HG03558 (cell line): ENCODE measurements around the gene KYAT1.

ENCODE experiments used
- ATAC-seq: cut with Tn5 transposase; IDR thresholded peaks from one replicate; pipeline ENCODE4 v1.9.1; 2021; ENCODE audit warnings: moderate number of reproducible peaks; ENCODE audit not compliant: unreplicated experiment; ENCODE audit errors: extremely low read depth

Gene KYAT1

DNA sequence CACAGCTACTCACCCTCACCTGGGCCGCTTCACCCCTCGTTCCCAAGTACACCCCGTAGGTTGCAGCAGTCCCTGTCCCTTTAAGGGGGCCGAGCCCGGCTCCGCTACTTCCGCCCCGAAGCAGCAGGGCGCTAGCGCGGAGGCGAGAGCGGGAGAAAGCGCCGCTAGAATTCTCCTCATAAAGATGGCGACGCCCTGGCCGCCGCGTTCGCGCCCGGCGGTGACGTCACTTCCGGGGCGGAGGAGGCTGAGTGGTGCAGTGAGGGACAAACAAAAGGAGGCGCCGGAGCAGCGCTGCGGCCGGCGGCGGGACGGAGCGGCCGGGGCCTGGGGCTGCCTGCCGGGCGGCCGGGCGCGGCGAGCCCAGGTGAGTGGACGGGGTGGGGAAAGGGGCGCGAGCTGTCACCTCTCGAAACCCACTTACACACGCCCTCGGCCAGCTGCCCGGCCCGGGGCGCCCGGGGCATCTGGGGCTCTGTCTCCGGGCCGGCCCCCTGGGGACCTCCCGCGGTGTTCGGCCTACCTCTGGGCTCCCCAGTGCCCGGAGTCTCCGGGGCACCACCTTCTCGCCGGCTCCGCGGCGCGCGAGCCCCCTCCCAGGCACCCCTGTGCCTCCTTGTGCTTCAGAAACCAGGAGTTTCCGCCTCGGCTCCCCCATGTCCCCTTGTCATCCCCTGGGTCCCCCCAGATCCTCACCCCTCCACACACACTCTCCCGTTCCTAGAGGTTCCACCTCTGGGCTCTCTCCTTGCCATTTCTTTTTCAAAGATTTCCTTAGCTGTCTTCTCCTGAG lies at the start of gene KYAT1, which contains the start of gene LRRC8A:
KYAT1 (minus strand) TSS at position 67 of the 793 bp plus-strand sequence. CDS start 36,545 bp downstream, outside the sequence.
LRRC8A (plus strand) TSS at position 250 of the 793 bp plus-strand sequence. CDS start 25,032 bp downstream, outside the sequence.
- peak; percentile 69 for ATAC-seq

DNA sequence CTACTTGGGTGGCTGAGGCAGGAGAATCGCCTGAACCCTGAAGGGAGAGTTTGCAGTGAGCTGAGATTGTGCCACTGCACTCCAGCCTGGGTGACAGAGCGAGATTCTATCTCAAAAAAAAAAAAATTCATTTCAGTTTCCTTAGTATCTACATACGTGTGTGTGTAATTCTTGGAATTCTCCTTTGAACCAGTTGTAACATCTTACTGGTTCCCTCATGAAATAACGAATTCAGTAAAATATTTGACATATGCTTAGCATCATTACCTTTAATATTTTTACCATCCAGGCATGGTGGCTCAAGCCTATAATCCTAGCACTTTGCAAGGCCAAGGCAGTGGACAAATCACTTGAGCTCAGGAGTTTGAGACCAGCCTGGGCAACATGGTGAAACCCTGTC lies 47.8 kb upstream of the KYAT1 start:
- ATAC-seq, result no peak

DNA sequence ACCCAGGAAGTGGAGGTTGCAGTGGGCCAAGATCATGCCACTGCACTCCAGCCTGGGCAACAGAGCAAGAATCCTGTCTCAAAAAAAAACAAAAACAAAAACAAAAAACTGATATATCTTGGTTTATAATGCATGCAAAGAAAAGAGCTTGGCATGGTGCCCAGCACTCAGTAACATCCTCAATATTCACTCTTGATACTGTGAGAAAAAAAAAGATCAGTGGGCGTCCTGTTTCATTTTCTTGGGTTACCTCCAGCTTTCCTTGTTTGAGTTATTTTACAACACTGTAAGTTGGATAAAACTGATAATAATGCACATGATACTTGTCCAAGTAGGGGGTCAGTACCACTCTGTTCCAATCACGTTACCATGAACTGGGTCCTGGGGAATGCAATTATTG lies 46.9 kb upstream of the KYAT1 start:
- no peak for ATAC-seq

DNA sequence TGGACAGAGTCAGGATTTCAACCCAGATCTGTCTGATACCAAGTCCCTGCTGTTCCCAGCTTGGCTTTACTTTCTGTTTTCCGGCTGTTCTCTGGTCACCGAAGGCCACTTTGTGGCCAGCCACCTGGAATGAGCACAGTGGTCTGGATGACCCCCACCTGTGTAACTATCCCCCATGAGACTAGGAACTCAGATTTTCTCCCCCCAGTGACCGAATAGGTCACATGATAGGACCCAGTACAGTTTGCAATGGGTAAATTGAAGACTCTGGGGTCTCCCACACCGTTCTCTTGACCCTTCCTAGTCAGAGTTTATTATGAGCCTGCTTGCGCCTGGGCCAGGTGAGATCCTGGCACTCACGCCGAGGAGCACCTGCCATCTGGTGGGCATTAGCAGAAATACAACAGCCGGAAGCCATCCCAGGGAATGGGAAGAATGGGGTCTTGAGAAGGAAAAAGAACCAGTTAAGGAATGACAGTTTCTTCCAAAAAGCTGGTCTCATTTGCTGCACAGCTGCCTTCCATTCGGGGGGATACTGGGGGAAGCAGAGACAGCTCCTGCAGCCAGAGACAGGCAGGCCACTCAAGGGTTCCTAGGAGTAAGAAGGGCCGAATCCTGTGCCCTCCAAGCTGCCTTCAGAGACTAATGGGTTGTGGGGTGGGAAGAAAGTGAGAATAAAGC lies 46.1 kb upstream of the KYAT1 start:
- ATAC-seq, result no peak

GRCh38 chr9:128923493-128923883 lies 41.7 kb upstream of the KYAT1 start:
- no peak for ATAC-seq

DNA sequence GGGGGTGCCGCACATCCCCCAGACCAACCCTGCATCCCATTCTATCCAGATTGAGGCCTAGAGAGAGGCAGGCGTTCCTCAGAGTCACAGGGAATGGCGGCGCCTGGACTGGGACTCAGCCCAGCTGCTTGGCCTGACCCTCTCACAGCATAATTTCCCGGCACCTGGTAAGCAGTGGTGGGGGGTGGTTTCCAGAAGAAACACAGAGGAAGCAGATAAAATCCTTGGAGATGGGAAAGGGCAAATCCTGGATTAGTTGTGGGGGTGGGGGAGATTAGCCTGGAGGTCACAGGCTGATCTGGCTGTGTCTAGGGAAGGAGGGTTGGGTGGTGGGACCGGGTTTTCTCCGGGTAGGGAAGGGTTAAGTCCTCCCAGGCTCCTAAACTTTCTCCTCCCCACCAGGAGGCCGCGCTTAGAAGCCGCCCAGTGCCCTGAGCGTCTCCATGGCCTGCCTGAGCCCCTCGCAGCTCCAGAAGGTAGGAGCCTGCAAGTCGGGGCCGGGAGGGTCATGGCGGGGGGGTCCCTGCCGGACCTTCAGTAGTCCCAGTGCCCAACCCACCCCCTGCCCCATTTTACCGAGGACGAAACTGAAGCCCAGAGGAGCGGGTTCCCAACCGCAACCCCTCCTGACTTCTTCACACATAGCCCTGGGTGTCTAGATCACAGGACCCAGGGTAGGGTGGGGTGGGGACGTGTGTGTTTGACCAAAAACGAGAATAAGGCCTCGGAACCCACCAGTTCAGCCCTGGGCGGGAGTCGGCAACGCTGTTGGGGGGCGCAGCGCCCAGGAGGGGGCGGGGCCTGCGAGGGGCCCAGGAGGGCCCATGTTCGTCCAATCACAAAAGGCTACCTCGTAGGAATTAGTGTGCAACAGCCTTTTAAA lies 40.4 kb upstream of the KYAT1 start:
- ATAC-seq, result no peak

DNA sequence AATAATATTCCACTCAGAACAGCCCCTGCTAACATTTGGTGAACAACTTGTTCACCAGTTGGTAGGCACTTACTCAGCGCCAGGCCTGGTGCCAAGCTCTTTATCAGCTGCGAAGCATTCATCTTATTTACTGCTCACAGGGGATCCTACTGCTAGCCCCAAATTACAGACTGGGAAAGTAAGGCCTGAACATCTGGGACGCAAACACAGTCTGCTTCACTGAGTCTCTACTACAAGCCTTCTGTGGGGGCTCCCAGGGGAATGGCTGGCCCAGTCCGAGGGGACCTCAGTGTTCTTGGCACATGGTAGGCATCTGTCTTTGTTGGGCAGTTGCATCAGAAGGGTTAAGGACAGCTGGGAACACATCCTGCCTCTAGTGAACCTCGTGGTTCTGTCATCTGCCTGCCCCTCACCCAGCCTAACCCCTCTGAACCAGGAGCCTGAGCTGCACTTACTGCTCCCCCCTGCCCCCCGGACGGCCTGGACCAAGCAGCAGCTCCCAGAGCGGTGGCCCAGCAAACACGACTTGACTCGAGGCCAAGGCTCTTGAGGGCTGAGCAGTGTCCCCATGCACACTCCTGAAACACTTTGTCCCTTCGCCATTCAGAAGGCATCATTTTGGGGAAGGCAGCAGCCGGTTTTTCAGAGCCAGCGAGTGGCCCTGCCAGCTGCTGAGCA lies 38.8 kb upstream of the KYAT1 start, which contains the start of gene PHYHD1:
PHYHD1 (plus strand) TSS at position 602 of the 678 bp plus-strand sequence. CDS start 1,342 bp downstream, outside the sequence.
- ATAC-seq, result no peak

GRCh38 chr9:128919402-128920089 lies 37.8 kb upstream of the KYAT1 start:
- no peak for ATAC-seq

DNA sequence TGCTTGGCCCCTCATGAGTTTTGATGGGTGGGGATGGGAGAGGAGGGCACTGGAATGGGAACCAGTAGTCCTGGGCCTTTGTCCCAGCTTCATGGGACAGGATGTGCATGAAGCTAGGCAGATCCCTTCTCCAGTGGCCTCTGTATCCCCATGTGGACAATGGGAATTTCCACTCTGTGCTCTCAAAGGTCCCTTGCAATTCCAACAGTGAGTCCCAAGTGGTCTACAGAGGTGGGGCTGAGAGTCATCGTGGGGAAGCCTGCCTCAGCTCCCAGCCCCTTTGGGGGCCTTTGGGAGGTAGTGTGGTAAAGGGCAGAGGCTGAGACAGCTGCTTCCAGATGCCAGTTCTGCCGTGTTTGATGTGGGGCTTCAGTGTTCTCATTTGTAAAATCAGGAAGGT lies 37.2 kb upstream of the KYAT1 start:
- no peak for ATAC-seq

GRCh38 chr9:128917151-128917849 lies 35.5 kb upstream of the KYAT1 start:
- no peak for ATAC-seq

DNA sequence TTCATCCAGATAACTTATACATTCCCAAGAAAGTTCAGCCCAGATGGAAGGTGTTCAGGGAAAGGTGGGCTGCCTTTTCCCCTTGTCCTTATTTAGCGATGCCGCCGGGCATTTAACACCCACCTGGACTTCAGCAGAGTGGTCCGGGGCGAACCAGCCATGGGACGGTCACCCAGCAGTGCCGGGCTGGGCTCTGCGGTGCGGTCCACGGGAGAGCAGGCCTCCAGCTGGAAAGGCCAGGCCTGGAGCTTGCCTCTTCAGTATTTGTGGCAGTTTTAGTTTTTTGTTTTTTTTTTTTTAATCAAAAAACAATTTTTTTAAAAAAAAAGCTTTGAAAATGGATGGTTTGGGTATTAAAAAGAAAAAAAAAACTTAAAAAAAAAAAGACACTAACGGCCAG lies 35.0 kb upstream of the KYAT1 start:
- ATAC-seq, result no peak

- no peak for ATAC-seq
Observed at GRCh38 chr9:128916204-128916603, 34.5 kb upstream of the KYAT1 start.

GRCh38 chr9:128913995-128914772 lies 32.4 kb upstream of the KYAT1 start:
- ATAC-seq, result no peak

DNA sequence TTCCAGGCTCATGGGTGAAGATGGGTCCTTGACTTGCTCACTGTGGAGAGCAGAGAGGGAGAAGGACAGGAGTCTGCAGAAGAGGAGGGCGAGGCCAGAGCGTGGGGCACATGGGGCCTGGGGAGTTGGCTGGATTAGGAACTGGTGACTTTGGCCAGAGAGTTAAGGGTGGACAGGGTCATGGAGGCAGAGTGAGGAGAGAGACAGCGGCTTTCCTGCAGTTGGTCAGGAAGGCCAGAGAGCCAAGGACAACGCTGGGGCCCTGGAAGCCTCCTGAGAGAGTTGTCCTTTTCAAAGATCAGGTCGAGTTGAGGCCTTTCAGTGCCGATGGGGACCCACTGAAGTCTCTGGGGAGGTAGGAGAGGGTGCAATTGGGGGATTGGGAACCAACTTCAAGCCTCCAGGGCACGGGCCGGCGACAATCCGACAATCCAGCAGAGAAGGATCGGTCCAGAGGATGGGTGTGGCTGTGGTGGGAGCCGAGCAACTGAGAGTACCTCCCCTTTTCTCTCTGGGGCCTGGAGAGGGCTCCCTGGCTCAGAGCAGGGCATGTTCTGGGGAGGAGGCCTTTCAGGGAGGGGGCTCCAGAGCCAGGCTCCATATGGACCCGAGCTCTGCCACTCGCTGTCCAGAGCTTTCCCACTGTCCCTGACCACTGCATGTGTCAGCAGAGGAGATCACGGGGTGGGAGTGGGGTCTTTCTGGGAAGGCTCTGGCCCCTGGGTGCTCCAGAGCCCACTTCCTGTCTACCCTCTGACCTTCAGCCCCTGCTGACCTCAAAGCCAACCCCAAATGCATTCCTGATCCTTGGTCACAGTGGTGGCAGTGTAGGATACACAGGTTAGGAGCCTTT lies 31.5 kb upstream of the KYAT1 start:
- no peak for ATAC-seq

- no peak for ATAC-seq
Observed at GRCh38 chr9:128912270-128912853, 30.6 kb upstream of the KYAT1 start.

- ATAC-seq, result no peak
Observed at GRCh38 chr9:128911529-128912035, 29.8 kb upstream of the KYAT1 start.

DNA sequence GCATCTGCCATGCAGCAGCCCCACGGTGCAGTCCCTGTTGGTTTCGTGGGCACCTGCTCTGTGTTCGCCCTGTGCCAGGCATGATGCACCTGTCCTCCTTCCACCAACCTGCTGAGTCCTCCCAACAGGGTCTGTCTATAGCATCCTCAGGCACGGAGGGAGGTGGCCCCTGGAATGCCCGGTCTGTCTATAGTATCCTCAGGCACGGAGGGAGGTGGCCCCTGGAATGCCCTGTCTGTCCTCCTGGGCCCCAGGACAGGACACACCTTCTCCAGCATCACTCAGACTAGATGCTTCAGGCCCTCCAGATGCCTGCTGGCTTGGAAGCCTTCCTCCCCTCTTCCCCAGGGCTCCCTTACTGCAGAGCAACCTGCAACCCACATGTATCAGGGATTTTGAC lies 29.2 kb upstream of the KYAT1 start:
- ATAC-seq, result no peak
